ENCODE data around the gene OR4M1.
"Not testable (repeated sequence)": the region's sequence is repeated elsewhere in the genome, so short reads cannot be mapped to it uniquely, and the experiment has no call there.

Gene OR4M1

GRCh38 chr14:19773204-19773603 lies at the start of gene OR4M1:
Gene OR4M1 (plus strand): TSS chr14:19773504. CDS start chr14:19780323, 6,819 bp downstream.
- DNase-seq = not testable (repeated sequence)

- no peak for DNase-seq
These were observed 43.9 kb upstream of the OR4M1 start for GRCh38 chr14:19729359-19729758.

- DNase-seq = no peak
These were observed 43.5 kb upstream of the OR4M1 start for GRCh38 chr14:19729763-19730162.

- not testable (repeated sequence) for DNase-seq
These were observed 39.4 kb upstream of the OR4M1 start for GRCh38 chr14:19733893-19734292.

- DNase-seq = no peak
These were observed 30.0 kb upstream of the OR4M1 start, which contains the start of gene OR4Q3 for GRCh38 chr14:19743256-19743655. Gene OR4Q3 (plus strand): TSS chr14:19743571.

GRCh38 chr14:19752316-19752715 lies 21.0 kb upstream of the OR4M1 start:
- DNase-seq = not testable (repeated sequence)

GRCh38 chr14:19754172-19754571 lies 19.1 kb upstream of the OR4M1 start:
- no peak for DNase-seq

GRCh38 chr14:19771491-19771890 lies 1.8 kb upstream of the OR4M1 start:
- not testable (repeated sequence) for DNase-seq

GRCh38 chr14:19771895-19772430 lies 1.3 kb upstream of the OR4M1 start:
- no peak for DNase-seq

- not testable (repeated sequence) for DNase-seq
These were observed 850 bp upstream of the OR4M1 start for GRCh38 chr14:19772454-19772853.

GRCh38 chr14:19775587-19775986 lies 2.3 kb downstream of the OR4M1 start:
- DNase-seq = no peak

GRCh38 chr14:19785848-19786247 lies 12.5 kb downstream of the OR4M1 start:
- not testable (repeated sequence) for DNase-seq

GRCh38 chr14:19787318-19787717 lies 14.0 kb downstream of the OR4M1 start:
- DNase-seq = not testable (repeated sequence)

GRCh38 chr14:19788150-19788549 lies 14.8 kb downstream of the OR4M1 start:
- DNase-seq = not testable (repeated sequence)

- DNase-seq = not testable (repeated sequence)
These were observed 23.3 kb downstream of the OR4M1 start for GRCh38 chr14:19796520-19797108.

- no peak for DNase-seq
These were observed 26.6 kb downstream of the OR4M1 start for GRCh38 chr14:19799880-19800279.

GRCh38 chr14:19800282-19801117 lies 27.2 kb downstream of the OR4M1 start:
- no peak for DNase-seq

GRCh38 chr14:19801118-19801464 lies 27.8 kb downstream of the OR4M1 start:
- no peak for DNase-seq

GRCh38 chr14:19803470-19803869 lies 30.2 kb downstream of the OR4M1 start, which contains the start of gene OR4N2:
Gene OR4N2 (plus strand): TSS chr14:19803770. CDS start chr14:19827449, 23,679 bp downstream.
- DNase-seq = not testable (repeated sequence)

- not testable (repeated sequence) for DNase-seq
These were observed 40.0 kb downstream of the OR4M1 start for GRCh38 chr14:19813171-19813920.

- DNase-seq = not testable (repeated sequence)
These were observed 46.6 kb downstream of the OR4M1 start for GRCh38 chr14:19819879-19820278.

GRCh38 chr14:19821016-19821415 lies 47.7 kb downstream of the OR4M1 start:
- DNase-seq = not testable (repeated sequence)

- DNase-seq = no peak
These were observed 49.9 kb downstream of the OR4M1 start for GRCh38 chr14:19823178-19823577.

All from retina (tissue), 1 donor.